Gastrocnemius medialis (tissue), 4 donors: ENCODE results near the gene ASB2.

Source experiments
- POLR2A ChIP-seq, 2 donors: fragments of 450-650 bp; IDR thresholded peaks; one replicate each; pipeline ENCODE4 v1.6.1; 2017; ENCODE audit warnings: antibody characterized with exemption in 2 of 2, mild to moderate bottlenecking in 2 of 2, moderate library complexity in 2 of 2
- TF ChIP-seq, protein P1 (sequence below), 5 experiments: fragments of 450-650 bp in 3 of 5; fragments of 200-600 bp in 2 of 5; sonication (generic) in 2 of 5; IDR thresholded peaks in 4 of 5; conservative IDR thresholded peaks in 1 of 5; 1 replicate in 4 of 5; 2 replicates in 1 of 5; pipeline ENCODE4 v1.5.1; 2016 to 2019; ENCODE audit warnings: antibody characterized with exemption in 5 of 5, mild to moderate bottlenecking in 3 of 5, moderate library complexity in 3 of 5

DNA sequence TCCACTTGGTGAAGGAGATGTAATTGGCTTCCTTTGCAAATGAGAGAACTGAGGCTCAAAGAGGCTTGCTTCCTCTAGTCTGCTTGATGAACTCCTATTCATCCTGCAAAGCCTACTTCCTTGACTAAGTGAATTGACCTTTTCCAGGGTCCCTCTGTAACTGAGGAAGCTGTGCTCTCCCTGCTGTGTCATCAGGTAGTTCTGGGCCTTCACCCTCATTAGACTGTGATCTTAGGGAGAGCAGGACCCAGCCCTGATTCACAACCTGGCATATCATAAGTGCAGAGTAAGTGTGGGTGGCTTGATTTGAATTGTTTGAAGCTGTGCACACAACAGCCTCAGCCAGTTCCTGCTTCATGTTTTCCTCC, 16.3 kb downstream of the ASB2 start:
- TF ChIP-seq, protein P1, sequence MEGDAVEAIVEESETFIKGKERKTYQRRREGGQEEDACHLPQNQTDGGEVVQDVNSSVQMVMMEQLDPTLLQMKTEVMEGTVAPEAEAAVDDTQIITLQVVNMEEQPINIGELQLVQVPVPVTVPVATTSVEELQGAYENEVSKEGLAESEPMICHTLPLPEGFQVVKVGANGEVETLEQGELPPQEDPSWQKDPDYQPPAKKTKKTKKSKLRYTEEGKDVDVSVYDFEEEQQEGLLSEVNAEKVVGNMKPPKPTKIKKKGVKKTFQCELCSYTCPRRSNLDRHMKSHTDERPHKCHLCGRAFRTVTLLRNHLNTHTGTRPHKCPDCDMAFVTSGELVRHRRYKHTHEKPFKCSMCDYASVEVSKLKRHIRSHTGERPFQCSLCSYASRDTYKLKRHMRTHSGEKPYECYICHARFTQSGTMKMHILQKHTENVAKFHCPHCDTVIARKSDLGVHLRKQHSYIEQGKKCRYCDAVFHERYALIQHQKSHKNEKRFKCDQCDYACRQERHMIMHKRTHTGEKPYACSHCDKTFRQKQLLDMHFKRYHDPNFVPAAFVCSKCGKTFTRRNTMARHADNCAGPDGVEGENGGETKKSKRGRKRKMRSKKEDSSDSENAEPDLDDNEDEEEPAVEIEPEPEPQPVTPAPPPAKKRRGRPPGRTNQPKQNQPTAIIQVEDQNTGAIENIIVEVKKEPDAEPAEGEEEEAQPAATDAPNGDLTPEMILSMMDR (IDR thresholded peaks at IDR 0.05 in 4 of 5, conservative IDR thresholded peaks at IDR 0.05 in 1 of 5): no peak
- TF ChIP-seq POLR2A (IDR thresholded peaks at IDR 0.05): no peak
